ENCODE measurements around the gene LRP2BP. TPM values are rescaled to one million over a fixed set of nuclear protein-coding genes. Genes with fewer than 3 reads are reported as not detected.
A peak's percentile ranks its signal among the peaks of the same experiment; 100 is the strongest.

LRP2BP gene
- total RNA-seq, 1 donor from 2014 or later, result 0.72 TPM

DNA sequence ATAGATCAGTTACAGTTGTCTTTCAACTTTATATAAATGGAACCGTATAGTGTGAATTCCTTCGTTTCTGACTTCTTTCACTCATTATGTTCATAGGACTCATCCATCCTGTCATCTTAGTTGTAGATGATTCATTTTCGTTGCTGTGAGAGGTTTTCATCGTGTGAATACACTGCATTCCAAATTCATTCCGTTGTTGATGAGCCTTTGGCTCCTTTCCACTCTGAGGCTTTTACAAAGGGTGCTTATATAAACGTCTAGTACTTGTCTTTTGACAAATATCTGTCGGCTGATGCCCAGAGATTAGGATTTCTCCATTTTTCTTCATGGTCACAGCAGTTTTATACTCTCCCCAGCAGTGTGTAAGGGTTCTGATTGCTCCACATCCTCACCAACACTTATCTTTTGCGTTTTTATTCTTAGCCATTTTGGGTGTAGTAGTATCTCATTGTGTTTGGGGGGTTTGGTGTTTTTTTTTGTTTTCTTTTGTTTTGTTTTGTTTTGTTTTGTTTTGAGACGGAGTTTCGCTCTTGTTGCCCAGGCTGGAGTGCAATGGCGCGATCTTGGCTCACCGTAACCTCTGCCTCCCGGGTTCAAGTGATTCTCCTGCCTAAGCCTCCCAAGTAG is 48.6 kb downstream of the LRP2BP start:
- no peak overlapping the region for H3K4me3 ChIP-seq
- TF ChIP-seq, protein P1, sequence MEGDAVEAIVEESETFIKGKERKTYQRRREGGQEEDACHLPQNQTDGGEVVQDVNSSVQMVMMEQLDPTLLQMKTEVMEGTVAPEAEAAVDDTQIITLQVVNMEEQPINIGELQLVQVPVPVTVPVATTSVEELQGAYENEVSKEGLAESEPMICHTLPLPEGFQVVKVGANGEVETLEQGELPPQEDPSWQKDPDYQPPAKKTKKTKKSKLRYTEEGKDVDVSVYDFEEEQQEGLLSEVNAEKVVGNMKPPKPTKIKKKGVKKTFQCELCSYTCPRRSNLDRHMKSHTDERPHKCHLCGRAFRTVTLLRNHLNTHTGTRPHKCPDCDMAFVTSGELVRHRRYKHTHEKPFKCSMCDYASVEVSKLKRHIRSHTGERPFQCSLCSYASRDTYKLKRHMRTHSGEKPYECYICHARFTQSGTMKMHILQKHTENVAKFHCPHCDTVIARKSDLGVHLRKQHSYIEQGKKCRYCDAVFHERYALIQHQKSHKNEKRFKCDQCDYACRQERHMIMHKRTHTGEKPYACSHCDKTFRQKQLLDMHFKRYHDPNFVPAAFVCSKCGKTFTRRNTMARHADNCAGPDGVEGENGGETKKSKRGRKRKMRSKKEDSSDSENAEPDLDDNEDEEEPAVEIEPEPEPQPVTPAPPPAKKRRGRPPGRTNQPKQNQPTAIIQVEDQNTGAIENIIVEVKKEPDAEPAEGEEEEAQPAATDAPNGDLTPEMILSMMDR (IDR thresholded peaks at IDR 0.05), result no peak
- no peaks in the 10 kb centered on the region for H3K4me1 ChIP-seq
- no peak overlapping the region for H3K27ac ChIP-seq
- intact Hi-C loops (cut with DNase I), result no loop called here
- no peaks in the 10 kb centered on the region for H3K27me3 ChIP-seq
- no peak for ATAC-seq
- H3K9me3 ChIP-seq, result no peaks in the 10 kb centered on the region
- peaks cover 65% of the 10 kb centered on the region for H3K36me3 ChIP-seq
- no peak for DNase-seq

DNA sequence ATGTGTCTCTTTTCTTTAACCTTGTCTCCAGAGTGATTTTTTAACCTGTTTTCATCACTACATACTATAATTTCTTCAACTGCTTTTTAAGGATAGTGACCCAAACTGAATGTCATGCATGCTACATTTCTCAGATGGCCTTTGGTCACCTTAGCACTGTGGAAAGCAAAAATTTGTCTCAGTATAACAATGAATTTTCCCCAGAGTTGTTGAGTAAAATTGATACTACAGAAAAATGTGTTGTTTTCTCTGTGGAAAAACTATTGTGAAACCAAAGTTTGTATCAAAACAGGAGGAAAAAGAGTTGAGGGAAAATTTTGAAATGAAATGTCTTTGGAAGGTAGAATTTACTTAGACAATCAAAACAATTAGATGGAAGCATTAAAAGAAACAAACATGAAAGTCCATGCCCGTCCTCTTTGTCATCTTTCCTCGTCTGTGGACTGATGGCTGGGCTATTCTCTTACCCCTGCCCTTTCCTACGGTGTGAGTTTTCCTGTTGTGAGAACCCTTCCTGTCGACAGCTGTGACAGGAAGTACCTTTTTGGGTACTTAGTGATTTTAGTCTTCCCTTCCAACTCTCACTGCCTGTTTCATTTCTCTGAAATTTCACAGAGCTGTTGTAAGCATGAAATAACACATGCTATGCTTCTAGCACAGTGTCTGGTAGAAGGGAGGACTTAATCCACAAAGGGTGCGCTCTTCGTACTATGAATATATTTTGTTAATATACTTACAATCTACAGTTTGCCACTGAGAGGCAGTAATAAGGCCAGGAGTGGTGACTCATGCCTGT is 50.8 kb downstream of the LRP2BP start:
- H3K27ac ChIP-seq, result no peak overlapping the region
- no peaks in the 10 kb centered on the region for H3K4me1 ChIP-seq
- TF ChIP-seq, protein P1 (IDR thresholded peaks at IDR 0.05), result no peak
- intact Hi-C loops (cut with DNase I), result no loop called here
- DNase-seq, result no peak
- no peak for ATAC-seq
- H3K36me3 ChIP-seq, result peaks cover 61% of the 10 kb centered on the region
- no peaks in the 10 kb centered on the region for H3K9me3 ChIP-seq
- no peak overlapping the region for H3K4me3 ChIP-seq
- H3K27me3 ChIP-seq, result no peaks in the 10 kb centered on the region

DNA sequence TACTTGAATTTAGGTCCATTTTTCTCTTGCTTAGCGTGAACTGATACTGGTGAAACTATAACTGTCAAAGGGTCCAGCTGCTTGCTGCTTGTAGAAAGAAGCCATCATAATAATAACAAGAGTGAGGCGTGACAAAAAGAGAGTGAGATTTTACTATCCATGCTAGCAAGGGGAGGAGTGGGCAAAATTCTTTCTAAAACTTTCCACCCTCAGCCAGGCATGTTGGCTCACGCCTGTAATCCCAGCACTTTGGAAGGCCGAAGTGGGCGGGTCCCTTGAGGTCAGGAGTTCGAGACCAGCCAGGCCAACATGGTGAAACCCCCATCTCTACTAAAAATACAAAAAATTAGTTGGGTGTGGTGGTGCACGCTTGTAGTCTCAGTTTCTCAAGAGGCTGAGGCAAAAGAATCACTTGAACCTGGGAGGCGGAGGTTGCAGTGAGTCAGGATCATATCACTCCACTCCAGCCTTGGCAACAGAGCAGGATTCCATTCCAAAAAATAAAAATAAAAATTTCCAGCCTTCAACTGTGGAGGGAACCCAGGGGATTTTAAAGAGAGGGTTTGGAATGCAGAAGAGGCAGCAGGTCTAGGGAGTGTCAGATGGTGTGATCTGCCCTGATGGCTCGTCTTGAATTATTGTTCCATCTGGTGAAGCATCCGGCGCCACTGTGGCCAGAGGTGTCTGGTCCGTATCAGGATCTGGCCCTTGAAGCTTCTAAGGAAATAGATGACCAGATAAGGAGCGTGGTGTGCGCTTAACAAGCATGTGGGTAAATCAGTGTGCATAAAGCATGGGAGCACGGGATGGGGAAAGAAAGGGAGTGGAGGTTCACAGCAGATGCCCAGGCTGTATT is 51.8 kb downstream of the LRP2BP start:
- peaks cover 52% of the 10 kb centered on the region for H3K36me3 ChIP-seq
- H3K9me3 ChIP-seq, result no peaks in the 10 kb centered on the region
- no peak overlapping the region for H3K27ac ChIP-seq
- H3K4me3 ChIP-seq, result no peak overlapping the region
- DNase-seq (no peak), ATAC-seq (peak; percentile 40)
- intact Hi-C loops (cut with DNase I), result no loop called here
- TF ChIP-seq, protein P1 (IDR thresholded peaks at IDR 0.05), result no peak
- H3K27me3 ChIP-seq, result no peaks in the 10 kb centered on the region
- H3K4me1 ChIP-seq, result no peaks in the 10 kb centered on the region

DNA sequence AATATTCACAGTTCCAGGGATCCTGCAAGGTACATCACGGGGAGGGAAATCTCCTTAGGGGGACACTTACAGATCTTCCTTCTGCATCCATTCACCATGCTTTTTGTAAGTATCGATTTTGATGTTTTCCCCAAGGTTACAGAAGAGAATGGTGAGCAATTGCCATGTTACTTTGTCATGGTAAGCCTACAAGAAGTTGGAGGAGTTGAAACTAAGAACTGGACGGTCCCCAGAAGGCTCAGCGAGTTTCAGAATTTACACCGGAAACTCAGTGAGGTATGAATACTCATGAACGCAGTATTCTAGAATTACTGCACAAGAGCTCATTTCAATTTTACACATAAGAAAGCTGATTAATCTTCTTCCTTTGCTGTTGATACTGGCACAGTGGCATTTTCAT is 53.9 kb downstream of the LRP2BP start:
- H3K27ac ChIP-seq, result no peak overlapping the region
- no peaks in the 10 kb centered on the region for H3K4me1 ChIP-seq
- no peaks in the 10 kb centered on the region for H3K27me3 ChIP-seq
- no peaks in the 10 kb centered on the region for H3K9me3 ChIP-seq
- TF ChIP-seq, protein P1 (IDR thresholded peaks at IDR 0.05), result no peak
- H3K4me3 ChIP-seq, result no peak overlapping the region
- intact Hi-C loops (cut with DNase I), result no loop called here
- no peak for ATAC-seq
- H3K36me3 ChIP-seq, result peaks cover 38% of the 10 kb centered on the region
- no peak for DNase-seq

DNA sequence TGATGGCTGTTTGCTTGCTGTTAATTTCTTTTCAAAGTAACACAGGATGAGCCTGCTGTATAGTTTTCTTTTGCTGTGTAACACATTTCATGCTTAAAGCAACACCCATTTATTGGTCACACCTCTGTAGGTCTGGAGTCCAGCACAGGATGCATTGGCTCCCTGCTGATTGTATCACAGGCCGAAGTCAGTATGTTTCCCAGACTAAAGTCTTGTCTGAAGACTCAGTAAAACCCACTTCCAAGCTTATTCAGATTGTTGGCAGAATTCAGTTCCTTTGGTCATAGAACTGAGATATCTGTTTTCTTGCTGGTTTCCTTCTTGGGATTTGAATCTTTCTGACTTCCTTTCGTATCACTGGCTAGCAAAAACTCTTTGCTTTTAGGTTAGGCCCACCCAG is 54.3 kb downstream of the LRP2BP start:
- peaks cover 34% of the 10 kb centered on the region for H3K36me3 ChIP-seq
- H3K27me3 ChIP-seq, result no peaks in the 10 kb centered on the region
- H3K4me1 ChIP-seq, result no peaks in the 10 kb centered on the region
- H3K4me3 ChIP-seq, result no peak overlapping the region
- TF ChIP-seq, protein P1 (IDR thresholded peaks at IDR 0.05), result no peak
- DNase-seq (no peak), ATAC-seq (no peak)
- H3K9me3 ChIP-seq, result no peaks in the 10 kb centered on the region
- H3K27ac ChIP-seq, result no peak overlapping the region
- intact Hi-C loops (cut with DNase I), result no loop called here
